NB4 (cell line): ENCODE results near the gene RAB33B.

ENCODE experiments used
- CTCF ChIP-seq: IDR thresholded peaks from one replicate; pipeline ENCODE4 v1.5.1; 2012; ENCODE audit warnings: low read depth, low read length
- MYC ChIP-seq: IDR thresholded peaks from 2 replicates; pipeline ENCODE4 v1.6.1; 2011; ENCODE audit warnings: low read depth, low read length
- POLR2A ChIP-seq: IDR thresholded peaks from 2 replicates; pipeline ENCODE4 v1.6.1; 2011; ENCODE audit warnings: mild to moderate bottlenecking; ENCODE audit not compliant: insufficient read length; ENCODE audit errors: extremely low read depth

GRCh38 chr4:139493176-139493575, 39.3 kb downstream of the RAB33B start:
- TF ChIP-seq CTCF, result no peak
- no peak for TF ChIP-seq MYC
- TF ChIP-seq POLR2A, result no peak
